Endodermal cell (in vitro differentiated cells): ENCODE results near the gene ADGRB3. TPM values are rescaled to one million over a fixed set of nuclear protein-coding genes. Genes with fewer than 3 reads are reported as not detected.
A peak's percentile ranks its signal among the peaks of the same experiment; 100 is the strongest.

Source experiments
- DNase-seq: peaks from one replicate; pipeline ENCODE4 v3.0.0-alpha.2; 2017
- H3K27ac ChIP-seq: 2 replicates; pipeline ENCODE4 v1.5.1; 2013; ENCODE audit warnings: mild to moderate bottlenecking, low read depth, low read length, moderate library complexity
- H3K27me3 ChIP-seq: 2 replicates; pipeline ENCODE4 v1.6.1; 2013; ENCODE audit warnings: mild to moderate bottlenecking, low read length, moderate library complexity; ENCODE audit not compliant: insufficient read depth, control insufficient read depth, poor library complexity, severe bottlenecking
- H3K36me3 ChIP-seq: 2 replicates; pipeline ENCODE4 v1.7.0; 2013; ENCODE audit warnings: mild to moderate bottlenecking, low read length, moderate library complexity; ENCODE audit not compliant: control insufficient read depth, insufficient read depth
- H3K4me1 ChIP-seq: one replicate; pipeline ENCODE4 v1.7.0; 2013; ENCODE audit warnings: low read length; ENCODE audit not compliant: control insufficient read depth, insufficient read depth
- H3K4me3 ChIP-seq: 2 replicates; pipeline ENCODE4 v1.5.1; 2013; ENCODE audit warnings: mild to moderate bottlenecking, low read length, moderate library complexity
- H3K9ac ChIP-seq: 2 replicates; pipeline ENCODE4 v1.6.1; 2013; ENCODE audit warnings: mild to moderate bottlenecking, low read length, moderate library complexity; ENCODE audit not compliant: poor library complexity, severe bottlenecking; ENCODE audit errors: extremely low read depth
- H3K9me3 ChIP-seq: 2 replicates; pipeline ENCODE4 v1.6.1; 2013; ENCODE audit warnings: mild to moderate bottlenecking, low read length, moderate library complexity; ENCODE audit not compliant: control insufficient read depth
- H3K27ac Mint-ChIP-seq: 2 replicates; pipeline ENCODE4 v1.8.0; 2020; ENCODE audit warnings: mixed read lengths
- H3K27me3 Mint-ChIP-seq: 2 replicates; pipeline ENCODE4 v1.8.0; 2021; ENCODE audit warnings: mild to moderate bottlenecking, mixed read lengths; ENCODE audit not compliant: insufficient read depth
- H3K36me3 Mint-ChIP-seq: 2 replicates; pipeline ENCODE4 v1.8.0; 2020; ENCODE audit warnings: low read depth, mixed read lengths
- H3K4me1 Mint-ChIP-seq: 2 replicates; pipeline ENCODE4 v1.8.0; 2020; ENCODE audit warnings: mixed read lengths
- H3K4me3 Mint-ChIP-seq: 2 replicates; pipeline ENCODE4 v1.8.0; 2020; ENCODE audit warnings: mild to moderate bottlenecking, moderate library complexity, mixed read lengths
- H3K9me3 Mint-ChIP-seq: 2 replicates; pipeline ENCODE4 v1.8.0; 2020; ENCODE audit warnings: mild to moderate bottlenecking, mixed read lengths
- CTCF ChIP-seq: fragments of 200-600 bp; sonication (generic); conservative IDR thresholded peaks from 2 replicates; pipeline ENCODE4 v1.5.0; 2021; ENCODE audit warnings: antibody characterized with exemption, mild to moderate bottlenecking
- WGBS, 2 experiments: methylation state at CpG; one replicate each; pipeline versions ENCODE4 v1.1.5 to v1.1.7; 2013; ENCODE audit warnings: missing lambda C conversion rate in 2 of 2, mixed read lengths in 1 of 2; ENCODE audit not compliant: insufficient coverage in 1 of 2, insufficient read length in 1 of 2; 5-methylcytosine and 5-hydroxymethylcytosine counted together
- total RNA-seq, 2 donors: library from RNA; stranded (reverse); fragmentation: NEBNext Ultra II Directional in 1 of 2; extraction: Animal tissue kit (Norgen Biotek cat#: 25700) in 1 of 2; gene quantifications; 2 replicates in 1 of 2; 3 replicates in 1 of 2; pipeline ENCODE4 v1.2.1, GENCODE V29; 2021

ADGRB3 gene
- total RNA-seq, 2 donors from 2014 or later, result 0.33 to 1.3 TPM

DNA sequence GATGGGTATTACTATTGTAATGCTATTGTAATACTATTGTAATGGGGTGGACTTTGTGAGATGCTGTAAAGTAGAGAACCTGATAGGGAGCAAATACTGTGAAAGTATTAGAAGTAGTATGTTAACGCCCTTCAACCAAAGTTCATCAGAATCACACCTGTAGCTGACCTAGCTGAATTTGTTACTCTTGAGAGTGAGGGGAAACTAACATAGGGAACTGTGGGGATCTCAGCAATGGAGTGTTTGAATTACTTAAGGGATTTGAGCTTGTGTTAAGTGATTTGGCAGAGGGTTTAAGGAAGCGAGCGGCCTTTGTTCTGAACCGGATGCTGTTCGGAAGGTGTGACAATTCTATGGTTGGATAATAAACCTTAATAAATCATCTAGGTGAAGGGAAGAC is 312.6 kb downstream of the ADGRB3 start:
- Mint-ChIP-seq H3K4me1 (peaks cover 8% of the 10 kb centered on the region), H3K36me3 (no peaks in the 10 kb centered on the region), H3K27ac (peak overlapping the region; percentile 9), H3K27me3 (no peaks in the 10 kb centered on the region), H3K4me3 (no peak overlapping the region), H3K9me3 (no peaks in the 10 kb centered on the region)
- WGBS, 2 experiments, result 89 to 90% methylated on average over 2 to 5 of the region's 5 CpGs
- DNase-seq, result no peak
- Histone ChIP-seq H3K9me3 (no peaks in the 10 kb centered on the region), H3K4me3 (no peak overlapping the region), H3K27ac (no peak overlapping the region), H3K27me3 (no peaks in the 10 kb centered on the region), H3K9ac (no peak overlapping the region), H3K36me3 (no peaks in the 10 kb centered on the region), H3K4me1 (no peaks in the 10 kb centered on the region)
- no peak for TF ChIP-seq CTCF

GRCh38 chr6:68951270-68951669 is 316.2 kb downstream of the ADGRB3 start:
- no peaks in the 10 kb centered on the region for H3K27me3 Mint-ChIP-seq
- no peak overlapping the region for H3K27ac Mint-ChIP-seq
- TF ChIP-seq CTCF, result no peak
- Histone ChIP-seq H3K9ac (no peak overlapping the region), H3K4me1 (no peaks in the 10 kb centered on the region), H3K36me3 (no peaks in the 10 kb centered on the region), H3K27me3 (no peaks in the 10 kb centered on the region), H3K4me3 (no peak overlapping the region), H3K27ac (no peak overlapping the region), H3K9me3 (no peaks in the 10 kb centered on the region)
- H3K36me3 Mint-ChIP-seq, result no peaks in the 10 kb centered on the region
- no peak for DNase-seq
- 89% methylated on average over 6 to 10 of the region's 10 CpGs for WGBS, 2 experiments
- no peaks in the 10 kb centered on the region for H3K9me3 Mint-ChIP-seq
- H3K4me1 Mint-ChIP-seq, result peaks cover 8% of the 10 kb centered on the region
- no peak overlapping the region for H3K4me3 Mint-ChIP-seq

GRCh38 chr6:68958327-68958726 is 323.2 kb downstream of the ADGRB3 start:
- Mint-ChIP-seq H3K27me3 (no peaks in the 10 kb centered on the region), H3K4me1 (peaks cover 2% of the 10 kb centered on the region), H3K9me3 (no peaks in the 10 kb centered on the region), H3K27ac (no peak overlapping the region), H3K36me3 (no peaks in the 10 kb centered on the region), H3K4me3 (no peak overlapping the region)
- WGBS, 2 experiments, result 93% methylated on average over 2 of the region's 2 CpGs; no CpG with 5 or more reads in 1 of the 2 experiments
- no peaks in the 10 kb centered on the region for H3K27me3 ChIP-seq
- H3K9me3 ChIP-seq, result no peaks in the 10 kb centered on the region
- DNase-seq, result no peak
- no peaks in the 10 kb centered on the region for H3K36me3 ChIP-seq
- no peak overlapping the region for H3K9ac ChIP-seq
- no peak for TF ChIP-seq CTCF
- H3K4me3 ChIP-seq, result no peak overlapping the region
- no peaks in the 10 kb centered on the region for H3K4me1 ChIP-seq
- H3K27ac ChIP-seq, result no peak overlapping the region
